Upper lobe of left lung (tissue), 4 donors: ENCODE data around the gene SP140.

Experiments
- CTCF ChIP-seq, 6 experiments: fragments of 450-650 bp in 4 of 6; fragments of 200-600 bp in 2 of 6; sonication (generic) in 2 of 6; IDR thresholded peaks; one replicate each; pipeline ENCODE4 v1.5.1; 2016 to 2019; ENCODE audit warnings: antibody characterized with exemption in 6 of 6
- EP300 ChIP-seq, 4 donors: sonication (generic); formaldehyde crosslinking; IDR thresholded peaks; one replicate each; pipeline ENCODE4 v1.5.1; 2017; ENCODE audit warnings: antibody characterized with exemption in 4 of 4, control low read depth in 2 of 4
- POLR2AphosphoS5 ChIP-seq, 2 donors: sonication (generic); formaldehyde crosslinking; IDR thresholded peaks; one replicate each; pipeline ENCODE4 v1.5.1; 2017; ENCODE audit warnings: antibody characterized with exemption in 2 of 2

GRCh38 chr2:230230496-230231200 lies 5.1 kb downstream of the SP140 start:
- TF ChIP-seq CTCF (IDR thresholded peaks at IDR 0.05) (no peak), EP300 (IDR thresholded peaks at IDR 0.05) (no peak), POLR2AphosphoS5 (IDR thresholded peaks at IDR 0.05) (no peak)
